ENCODE results near the gene KIF1C.

Gene KIF1C

DNA sequence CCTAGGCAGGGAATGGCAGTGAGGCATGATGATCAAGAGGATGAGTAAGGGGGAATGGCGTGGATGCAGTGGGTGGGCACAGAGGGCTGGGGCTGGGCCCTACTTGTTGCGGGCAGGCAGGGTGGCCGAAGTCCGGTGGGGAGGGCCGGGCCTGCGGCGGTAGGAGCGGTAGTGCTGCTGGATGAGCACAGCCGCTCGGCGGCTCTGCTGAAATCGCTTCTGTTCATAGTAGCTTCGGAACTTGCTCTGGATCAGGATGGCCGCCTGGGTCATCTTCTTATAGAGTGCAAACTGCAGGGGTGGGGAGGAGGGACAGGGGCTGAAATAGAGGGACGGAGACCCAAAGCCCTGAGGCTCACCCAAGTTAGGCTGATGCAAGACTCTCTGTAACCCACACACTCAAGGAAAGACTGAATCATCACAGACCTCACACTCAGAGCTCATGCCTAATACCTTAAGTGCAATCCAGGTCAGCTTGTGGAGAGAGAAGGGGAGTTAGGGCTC lies 28.7 kb upstream of the KIF1C start:
- DNase-seq: no peak

DNA sequence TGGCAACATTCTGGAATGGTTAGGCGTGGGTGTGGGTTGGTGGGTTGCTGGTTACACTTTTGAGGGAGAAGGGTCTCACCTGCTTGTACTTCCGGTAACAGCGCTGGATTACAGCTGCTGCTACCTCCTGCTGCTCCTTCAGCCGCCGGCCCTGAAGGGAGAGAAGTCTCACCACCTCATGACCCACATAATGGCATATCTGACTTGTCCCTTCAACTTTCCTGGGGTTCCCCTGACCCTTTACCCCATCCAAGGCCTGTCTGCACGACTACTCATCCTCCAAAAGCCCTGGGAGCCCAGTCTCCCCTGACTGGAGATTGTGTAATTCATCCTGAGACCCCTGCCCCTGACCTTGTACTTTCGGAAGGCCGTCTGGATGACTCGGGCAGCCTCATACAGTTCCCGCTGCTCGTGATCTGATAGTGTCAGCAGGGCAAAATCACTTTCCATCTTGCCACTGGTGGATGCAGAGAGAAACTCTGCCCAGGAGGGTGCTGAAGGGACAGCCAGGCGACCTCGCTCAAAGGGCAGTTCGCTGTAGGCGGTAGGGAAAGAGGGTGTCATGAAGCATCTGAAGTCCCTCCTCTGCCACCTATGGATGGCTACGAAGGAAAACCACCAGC lies 28.1 kb upstream of the KIF1C start:
- no peak for DNase-seq

- no peak for DNase-seq
These were observed 27.5 kb upstream of the KIF1C start for GRCh38 chr17:4970273-4970672.

- no peak for DNase-seq
These were observed 25.9 kb upstream of the KIF1C start for GRCh38 chr17:4971826-4972225.

DNA sequence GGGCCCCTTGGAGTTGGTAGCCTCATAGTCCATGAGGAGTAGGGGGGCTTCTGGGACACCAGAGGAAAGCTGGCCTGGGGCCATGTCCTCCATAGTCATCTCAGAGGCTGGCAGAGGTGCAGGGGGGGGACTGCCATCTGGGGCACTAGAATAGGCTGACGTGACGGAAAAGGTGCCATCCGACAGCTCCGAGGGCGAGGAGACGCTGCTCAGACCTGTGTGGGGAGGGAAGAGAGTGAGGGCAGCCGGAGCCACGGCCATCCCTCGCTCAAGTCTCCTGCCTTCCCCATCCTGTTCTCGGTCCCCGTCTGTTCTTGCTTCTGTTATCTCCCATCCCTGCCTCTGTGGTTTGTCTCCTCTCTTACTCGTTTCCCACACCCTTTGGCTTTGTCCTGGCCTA lies 25.4 kb upstream of the KIF1C start:
- no peak for DNase-seq

- DNase-seq: no peak
These were observed 25.0 kb upstream of the KIF1C start for GRCh38 chr17:4972752-4973151.

GRCh38 chr17:4973256-4974114 lies 24.3 kb upstream of the KIF1C start:
- DNase-seq: no peak

DNA sequence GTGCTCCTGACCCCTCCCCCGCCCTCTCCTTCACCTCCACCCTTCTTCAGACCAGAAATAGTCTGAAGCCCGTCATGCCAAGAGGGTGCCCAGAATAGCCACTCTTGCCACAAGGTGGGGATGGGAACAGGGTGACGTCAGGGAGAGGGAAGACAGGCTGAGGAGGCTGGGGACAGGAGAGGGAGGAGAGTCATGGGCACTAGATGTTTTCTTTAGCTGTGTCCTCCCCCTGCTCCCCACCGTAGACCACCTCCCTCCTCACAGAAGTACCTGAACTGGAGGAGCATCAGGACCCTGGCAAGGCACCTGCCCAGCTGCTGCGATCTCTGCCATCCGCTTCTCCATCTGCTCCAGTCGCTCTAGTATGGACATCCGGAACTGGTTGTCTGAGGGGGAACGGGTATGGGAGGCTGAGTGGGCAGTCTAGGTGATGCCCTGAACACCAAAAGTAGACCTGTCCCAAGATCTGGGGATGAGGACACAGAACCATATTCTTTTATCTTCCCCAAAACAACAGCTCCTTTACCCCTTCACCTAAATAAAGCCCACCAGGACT lies 23.6 kb upstream of the KIF1C start:
- DNase-seq: no peak

DNA sequence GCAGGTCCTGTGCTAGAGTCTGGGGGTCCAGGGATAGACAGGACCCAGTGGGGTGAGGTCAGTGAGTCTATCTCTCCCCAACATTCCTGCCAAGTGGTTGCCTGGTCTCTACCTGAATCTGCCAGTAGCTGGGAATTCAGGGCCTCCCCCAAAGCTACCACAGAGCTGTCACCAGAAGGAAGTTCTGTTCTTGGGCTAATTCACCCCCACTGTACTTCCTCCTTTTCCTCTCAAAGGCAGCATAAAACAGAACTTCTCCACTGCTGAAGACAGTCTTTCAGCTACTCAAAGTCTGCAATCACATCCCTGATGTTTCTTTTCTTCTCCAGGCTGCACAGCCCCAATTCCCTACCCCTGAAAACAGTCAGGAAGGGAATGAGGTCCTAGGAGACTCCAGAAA lies 19.0 kb upstream of the KIF1C start:
- DNase-seq: no peak

- DNase-seq: peak; percentile 33
These were observed 17.0 kb upstream of the KIF1C start for GRCh38 chr17:4980644-4981216.

DNA sequence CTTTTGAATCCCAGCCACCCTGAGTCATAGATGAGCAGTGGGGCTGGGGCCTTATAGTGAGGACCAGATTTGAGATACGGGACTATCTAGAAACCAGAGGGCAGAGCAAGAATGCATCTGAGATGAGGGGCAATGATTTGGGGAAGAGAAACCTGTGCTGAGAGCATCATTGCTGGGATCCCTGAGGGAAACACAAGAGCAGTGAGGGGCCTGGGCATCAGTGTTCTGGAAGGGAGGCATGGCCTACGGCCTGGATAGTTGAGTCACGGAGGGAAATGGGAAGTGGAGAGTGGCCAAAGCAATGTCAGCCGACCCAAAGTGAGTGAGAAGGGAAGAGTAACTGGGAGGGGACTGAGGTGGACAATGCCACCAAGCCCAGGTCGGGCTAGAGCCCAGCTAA lies 15.4 kb upstream of the KIF1C start:
- DNase-seq: no peak

DNA sequence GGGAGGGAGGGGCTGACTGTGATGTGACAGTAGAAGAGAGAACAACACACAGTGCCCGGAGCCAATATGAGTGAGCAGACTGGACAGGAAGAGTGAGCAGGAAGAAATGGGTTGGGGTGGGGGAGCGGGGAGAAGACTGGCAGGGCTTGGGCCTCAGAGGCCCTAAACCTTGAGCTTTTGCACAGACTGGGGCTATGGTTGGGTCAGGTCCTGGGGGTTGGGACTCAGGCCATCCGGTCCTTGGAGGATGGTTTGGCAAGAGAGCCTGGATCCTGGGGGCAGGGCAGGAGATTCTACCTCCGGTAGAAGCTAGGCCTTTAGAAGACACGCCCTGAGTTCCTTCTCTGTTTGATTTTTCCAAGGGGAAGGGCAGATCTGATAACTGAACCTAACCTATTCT lies 11.3 kb upstream of the KIF1C start:
- DNase-seq: no peak

DNA sequence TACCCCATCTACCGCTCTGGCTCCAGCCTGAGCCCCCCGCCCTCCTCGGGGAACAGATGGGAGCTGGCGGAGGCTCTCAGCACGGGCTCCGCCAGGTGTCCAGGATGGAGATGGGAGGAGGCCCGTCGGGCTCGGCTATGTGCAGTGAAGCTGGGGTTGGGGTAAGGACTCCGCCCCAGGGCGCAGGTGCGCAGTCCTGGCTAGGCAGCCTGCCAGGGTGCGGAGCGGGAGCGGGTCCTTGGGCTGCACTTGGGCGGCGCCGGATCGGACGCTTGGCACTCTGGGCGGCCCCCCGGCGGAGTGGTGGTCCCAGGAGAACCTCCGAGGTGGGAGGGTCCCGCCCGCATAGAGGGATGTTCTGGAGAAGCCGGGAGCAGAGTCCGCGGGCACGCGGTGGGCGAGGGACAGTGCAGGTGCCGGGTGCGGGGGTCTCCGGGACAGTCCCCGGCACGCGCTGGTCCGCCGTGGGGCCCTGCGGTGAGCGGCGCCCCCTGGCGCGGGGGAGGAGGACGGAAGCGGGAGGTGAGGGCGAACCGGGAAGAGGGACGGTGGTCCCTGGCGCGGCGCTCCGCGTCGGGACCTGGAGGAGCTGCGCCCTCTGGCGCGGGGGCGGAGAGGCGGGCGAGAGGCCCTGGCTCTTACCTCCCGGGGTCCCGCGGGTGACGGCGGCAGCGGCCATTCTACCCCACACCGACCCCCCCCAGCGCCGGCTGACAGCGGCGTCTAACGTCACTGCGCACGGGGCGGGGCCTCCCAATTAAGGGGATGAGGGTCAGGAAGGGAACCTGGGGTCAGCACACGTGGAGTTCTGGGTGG lies 10.6 kb upstream of the KIF1C start, which contains the start of gene CAMTA2:
TSS of gene CAMTA2 (minus strand) at position 725 of the 816 bp plus-strand sequence. CDS start 1,453 bp downstream, outside the sequence.
- DNase-seq: peak; percentile 87

DNA sequence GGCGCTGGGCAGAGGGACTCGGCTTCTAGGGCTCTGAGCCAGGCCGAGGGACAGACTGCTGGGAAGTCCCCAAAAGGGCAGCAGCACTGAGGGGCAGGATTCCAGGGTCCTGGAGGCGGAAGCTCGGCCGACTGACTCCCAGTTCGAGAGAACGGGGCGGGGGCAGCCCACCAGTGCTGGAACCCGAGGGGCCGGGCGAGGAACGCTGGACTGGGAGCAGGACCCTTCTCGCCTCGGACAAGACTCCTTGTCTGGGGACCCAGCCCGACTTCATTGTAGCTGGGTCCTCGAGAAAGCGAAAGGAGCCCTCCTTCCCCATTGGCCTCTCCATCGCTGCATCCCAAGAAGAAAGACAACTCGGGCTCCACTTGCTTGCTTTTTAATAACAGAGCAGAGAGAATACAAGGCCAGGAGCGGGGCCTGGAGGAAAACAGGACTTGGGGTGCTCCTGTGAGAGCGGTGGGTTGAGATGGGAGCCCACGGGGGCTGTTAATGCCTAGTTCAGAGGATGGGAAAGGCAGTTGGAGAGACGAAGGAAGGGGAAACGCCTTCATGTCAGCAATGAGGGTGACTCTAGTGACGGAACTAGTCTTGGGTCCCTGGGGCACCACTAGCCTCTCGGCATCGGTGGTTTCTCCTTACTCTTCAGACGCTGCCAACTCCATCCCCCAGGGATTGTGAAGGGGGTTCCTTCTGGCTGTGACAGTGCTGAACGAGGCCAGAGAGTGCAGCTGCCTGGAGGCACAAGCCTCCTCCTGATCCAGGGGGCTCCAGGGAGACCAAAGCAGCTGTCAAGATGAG lies 9.8 kb upstream of the KIF1C start:
- no peak for DNase-seq

DNA sequence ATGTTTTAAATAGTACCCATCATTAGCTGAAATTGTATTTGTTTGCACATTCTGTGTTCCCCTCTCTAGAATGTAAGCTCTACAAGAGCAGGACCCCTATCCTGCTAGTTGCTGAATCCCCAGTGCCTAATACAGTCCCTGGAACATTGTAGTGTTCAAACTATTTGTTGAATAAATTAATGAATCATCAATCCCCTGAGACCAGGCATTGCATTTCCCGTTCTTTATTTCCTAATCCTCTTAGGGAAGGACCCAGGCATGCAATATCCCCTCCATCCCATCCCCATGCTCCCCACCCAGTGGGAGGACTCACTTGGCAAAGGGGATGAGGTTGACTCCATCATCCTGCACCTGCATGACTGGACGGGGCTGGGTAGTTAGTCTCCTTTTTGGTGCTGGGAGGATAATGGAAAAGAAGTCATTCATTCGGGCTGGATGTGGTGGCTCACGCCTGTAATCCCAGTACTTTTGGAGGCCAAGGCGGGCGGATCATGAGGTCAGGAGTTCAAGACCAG lies 3.6 kb upstream of the KIF1C start:
- DNase-seq: no peak

- no peak for DNase-seq
These were observed 429 bp downstream of the KIF1C start for GRCh38 chr17:4998027-4998731.

GRCh38 chr17:4998732-4999429 lies 1.1 kb downstream of the KIF1C start:
- DNase-seq: no peak

DNA sequence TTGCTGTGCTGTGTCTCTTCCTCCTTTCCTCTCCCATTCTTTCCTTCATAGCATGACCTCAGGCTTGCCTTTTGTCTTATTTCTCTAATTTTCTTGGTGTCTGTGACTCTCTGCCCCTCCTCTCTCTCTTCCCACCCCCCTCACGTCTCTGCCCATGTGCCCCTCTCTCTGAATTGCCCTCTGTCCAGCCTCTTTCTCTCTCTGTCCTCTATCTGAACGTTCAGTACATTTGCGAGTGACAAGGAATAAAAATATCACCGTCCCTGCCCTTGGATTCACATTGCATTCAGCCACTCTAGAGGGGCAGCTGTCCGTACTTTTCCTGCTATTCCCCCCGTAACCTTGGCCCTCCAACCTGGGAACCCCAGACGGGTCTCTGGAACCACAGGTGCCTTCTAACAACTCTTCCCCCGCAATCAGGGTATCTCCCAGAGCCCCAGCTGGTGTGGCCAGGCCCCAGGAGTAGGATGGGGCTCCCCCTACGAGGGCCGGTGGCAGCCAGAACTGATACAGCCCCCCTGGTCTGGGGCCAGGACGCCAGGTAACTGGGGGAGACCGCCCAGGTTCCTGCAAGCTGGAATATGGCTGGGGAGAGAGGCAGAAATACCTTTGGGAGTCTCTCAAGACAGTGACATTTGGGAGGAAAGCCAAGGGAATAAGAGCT lies 1.8 kb downstream of the KIF1C start:
- DNase-seq: no peak

DNA sequence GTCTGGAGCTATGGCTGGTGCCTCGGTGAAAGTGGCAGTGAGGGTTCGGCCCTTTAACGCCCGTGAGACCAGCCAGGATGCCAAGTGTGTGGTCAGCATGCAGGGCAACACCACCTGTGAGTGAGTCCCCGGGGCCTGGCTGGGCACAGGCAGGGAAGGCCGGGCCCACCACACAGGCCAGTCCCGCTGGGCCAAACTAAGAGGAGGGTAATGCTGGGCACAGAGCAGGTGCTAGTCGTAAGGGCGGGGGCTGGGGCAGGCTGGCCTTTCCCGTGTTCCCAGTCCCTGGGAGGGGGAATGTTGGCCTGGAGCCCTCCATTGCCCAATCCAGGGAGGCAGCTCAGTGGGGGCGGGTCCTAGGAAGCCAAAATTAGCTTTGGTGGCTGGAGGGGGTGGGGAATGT lies 2.5 kb downstream of the KIF1C start:
- no peak for DNase-seq

All from activated gamma-delta T cell treated with Interleukin-2 at 50 U/mL for 16 hours (primary cell).